Loucy (cell line): ENCODE data around the gene FOXN4.

Source experiments
- H2AFZ ChIP-seq: fragments of 200-600 bp; sonication (generic); 2 replicates; pipeline ENCODE4 v1.6.0; 2016; ENCODE audit warnings: antibody characterized with exemption, mild to moderate bottlenecking, low read length, moderate library complexity
- H3F3A ChIP-seq: fragments of 200-600 bp; 2 replicates; pipeline ENCODE4 v1.6.0; 2016; ENCODE audit warnings: antibody characterized with exemption, low read depth, mild to moderate bottlenecking
- H3K27me3 ChIP-seq: fragments of 200-600 bp; sonication (generic); 2 replicates; pipeline ENCODE4 v1.6.1; 2014; ENCODE audit warnings: low read length, mild to moderate bottlenecking; ENCODE audit not compliant: insufficient read depth, poor library complexity, severe bottlenecking
- H3K36me3 ChIP-seq: fragments of 200-600 bp; sonication (generic); 2 replicates; pipeline ENCODE4 v1.6.1; 2016; ENCODE audit warnings: low read length; ENCODE audit not compliant: insufficient read depth
- H3K4me1 ChIP-seq: fragments of 200-600 bp; sonication (generic); 2 replicates; pipeline ENCODE4 v1.5.1; 2014; ENCODE audit warnings: low read length, mild to moderate bottlenecking; ENCODE audit not compliant: insufficient read depth, poor library complexity, severe bottlenecking
- H3K4me2 ChIP-seq: fragments of 200-600 bp; sonication (generic); 2 replicates; pipeline ENCODE4 v1.6.0; 2014; ENCODE audit warnings: antibody characterized with exemption, low read length, low read depth, mild to moderate bottlenecking; ENCODE audit not compliant: poor library complexity, severe bottlenecking
- H3K4me3 ChIP-seq: fragments of 200-600 bp; sonication (generic); 2 replicates; pipeline ENCODE4 v1.5.1; 2014; ENCODE audit warnings: low read length, mild to moderate bottlenecking, mixed read lengths; ENCODE audit not compliant: poor library complexity, severe bottlenecking
- H3K79me2 ChIP-seq: fragments of 200-600 bp; sonication (generic); 2 replicates; pipeline ENCODE4 v1.6.1; 2014; ENCODE audit warnings: low read length; ENCODE audit not compliant: insufficient read depth
- H3K9ac ChIP-seq: fragments of 200-600 bp; sonication (generic); 2 replicates; pipeline ENCODE4 v1.6.0; 2014; ENCODE audit warnings: mild to moderate bottlenecking, low read depth, low read length, moderate library complexity; ENCODE audit not compliant: poor library complexity, severe bottlenecking
- H3K9me2 ChIP-seq: fragments of 200-600 bp; sonication (generic); replicated peaks from 2 replicates; pipeline ENCODE4 v1.6.1; 2016; ENCODE audit warnings: low read depth, low read length, mixed read lengths
- H3K9me3 ChIP-seq: fragments of 200-600 bp; sonication (generic); 2 replicates; pipeline ENCODE4 v1.6.1; 2014; ENCODE audit warnings: mild to moderate bottlenecking, antibody characterized with exemption, low read length, low read depth; ENCODE audit not compliant: insufficient read depth
- H4K20me1 ChIP-seq: fragments of 200-600 bp; sonication (generic); 2 replicates; pipeline ENCODE4 v1.6.0; 2014; ENCODE audit warnings: antibody characterized with exemption, low read length, mild to moderate bottlenecking; ENCODE audit not compliant: insufficient read depth, poor library complexity, severe bottlenecking
- EZH2phosphoT487 ChIP-seq: fragments of 200-600 bp; IDR thresholded peaks from 2 replicates; pipeline ENCODE4 v1.6.1; 2018; ENCODE audit warnings: antibody characterized with exemption, mild to moderate bottlenecking, moderate library complexity, borderline replicate concordance
- TF ChIP-seq, protein P1 (sequence below): fragments of 200-600 bp; sonication (generic); conservative IDR thresholded peaks from 2 replicates; pipeline ENCODE4 v1.5.1; 2014; ENCODE audit warnings: mild to moderate bottlenecking, antibody characterized with exemption, low read length

Gene FOXN4

GRCh38 chr12:109295764-109296425 is 13.2 kb downstream of the FOXN4 start:
- Histone ChIP-seq H3K36me3 (no peaks in the 10 kb centered on the region), H2AFZ (no peak overlapping the region), H3K9ac (no peak overlapping the region), H4K20me1 (no peaks in the 10 kb centered on the region), H3K79me2 (no peaks in the 10 kb centered on the region), H3K9me3 (no peaks in the 10 kb centered on the region), H3F3A (no peaks in the 10 kb centered on the region), H3K4me1 (no peaks in the 10 kb centered on the region), H3K4me2 (no peak overlapping the region), H3K27me3 (no peaks in the 10 kb centered on the region), H3K9me2 (no peaks in the 10 kb centered on the region), H3K4me3 (no peak overlapping the region)
- TF ChIP-seq, protein P1, sequence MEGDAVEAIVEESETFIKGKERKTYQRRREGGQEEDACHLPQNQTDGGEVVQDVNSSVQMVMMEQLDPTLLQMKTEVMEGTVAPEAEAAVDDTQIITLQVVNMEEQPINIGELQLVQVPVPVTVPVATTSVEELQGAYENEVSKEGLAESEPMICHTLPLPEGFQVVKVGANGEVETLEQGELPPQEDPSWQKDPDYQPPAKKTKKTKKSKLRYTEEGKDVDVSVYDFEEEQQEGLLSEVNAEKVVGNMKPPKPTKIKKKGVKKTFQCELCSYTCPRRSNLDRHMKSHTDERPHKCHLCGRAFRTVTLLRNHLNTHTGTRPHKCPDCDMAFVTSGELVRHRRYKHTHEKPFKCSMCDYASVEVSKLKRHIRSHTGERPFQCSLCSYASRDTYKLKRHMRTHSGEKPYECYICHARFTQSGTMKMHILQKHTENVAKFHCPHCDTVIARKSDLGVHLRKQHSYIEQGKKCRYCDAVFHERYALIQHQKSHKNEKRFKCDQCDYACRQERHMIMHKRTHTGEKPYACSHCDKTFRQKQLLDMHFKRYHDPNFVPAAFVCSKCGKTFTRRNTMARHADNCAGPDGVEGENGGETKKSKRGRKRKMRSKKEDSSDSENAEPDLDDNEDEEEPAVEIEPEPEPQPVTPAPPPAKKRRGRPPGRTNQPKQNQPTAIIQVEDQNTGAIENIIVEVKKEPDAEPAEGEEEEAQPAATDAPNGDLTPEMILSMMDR: no peak
- no peak for TF ChIP-seq EZH2phosphoT487

DNA sequence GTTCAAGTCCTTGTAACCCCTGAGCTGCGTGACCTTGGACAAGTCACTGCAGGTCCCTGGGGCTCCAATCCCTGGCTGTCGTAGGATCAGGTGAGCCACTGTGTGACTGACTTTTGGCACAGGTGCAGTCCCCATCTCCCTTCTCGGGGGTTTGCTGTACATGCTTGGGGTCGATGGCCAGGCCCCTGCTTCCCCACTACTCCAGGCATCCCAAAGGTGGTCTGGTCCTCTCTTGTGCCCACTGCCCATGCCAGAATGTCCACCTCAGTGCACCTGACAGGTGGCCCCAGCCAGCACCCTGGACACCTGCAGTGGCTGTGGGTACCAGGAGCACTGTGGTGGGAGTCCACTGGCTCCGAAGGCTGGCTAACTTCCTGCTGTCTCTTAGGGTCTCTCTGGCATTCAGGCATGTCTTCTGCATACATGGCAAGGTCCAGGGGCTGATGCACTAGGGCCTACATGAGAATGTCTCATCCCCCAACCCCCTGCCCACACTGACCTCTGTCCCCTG is 14.7 kb downstream of the FOXN4 start:
- Histone ChIP-seq H3K79me2 (no peaks in the 10 kb centered on the region), H3F3A (no peaks in the 10 kb centered on the region), H3K9ac (no peak overlapping the region), H4K20me1 (no peaks in the 10 kb centered on the region), H3K9me2 (no peaks in the 10 kb centered on the region), H3K4me3 (no peak overlapping the region), H3K4me1 (no peaks in the 10 kb centered on the region), H3K36me3 (no peaks in the 10 kb centered on the region), H3K9me3 (no peaks in the 10 kb centered on the region), H3K27me3 (no peaks in the 10 kb centered on the region), H3K4me2 (no peak overlapping the region), H2AFZ (no peak overlapping the region)
- no peak for TF ChIP-seq EZH2phosphoT487
- TF ChIP-seq, protein P1: no peak

DNA sequence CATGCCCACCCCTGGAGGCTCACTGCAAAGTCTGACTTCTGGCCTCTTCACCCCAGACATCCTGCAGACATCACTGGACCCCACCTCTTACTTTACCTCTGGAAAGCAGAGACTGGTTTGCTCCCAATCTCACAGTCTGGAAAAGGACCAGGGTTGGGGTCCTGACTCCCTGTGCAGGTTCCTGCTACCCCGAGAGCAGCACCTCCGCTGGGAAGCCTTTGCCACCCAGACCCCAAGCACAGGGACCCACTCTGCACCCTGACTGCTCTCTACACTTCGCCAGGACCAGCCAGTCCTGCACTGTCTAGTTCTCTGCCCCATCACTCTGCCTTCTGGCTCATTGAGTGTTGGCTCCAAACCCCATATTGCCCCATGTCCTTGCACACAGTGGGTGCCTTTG is 16.0 kb downstream of the FOXN4 start:
- no peaks in the 10 kb centered on the region for H3K27me3 ChIP-seq
- TF ChIP-seq EZH2phosphoT487: no peak
- TF ChIP-seq, protein P1: no peak

More for the DNA sequence above, 16.0 kb downstream of the FOXN4 start:
- Histone ChIP-seq H3K4me3 (no peak overlapping the region), H3K9ac (no peak overlapping the region), H4K20me1 (no peaks in the 10 kb centered on the region), H3K4me2 (no peak overlapping the region), H2AFZ (no peak overlapping the region), H3K79me2 (no peaks in the 10 kb centered on the region), H3K4me1 (no peaks in the 10 kb centered on the region), H3K9me3 (no peaks in the 10 kb centered on the region), H3K9me2 (no peaks in the 10 kb centered on the region), H3F3A (no peaks in the 10 kb centered on the region), H3K36me3 (no peaks in the 10 kb centered on the region)
